HG02623 (cell line): Measurements from ENCODE around the gene TRABD2B.

Experiments used
- ATAC-seq: cut with Tn5 transposase; IDR thresholded peaks from one replicate; pipeline ENCODE4 v1.9.1; 2021; ENCODE audit warnings: moderate library complexity; ENCODE audit not compliant: unreplicated experiment

TRABD2B gene

DNA sequence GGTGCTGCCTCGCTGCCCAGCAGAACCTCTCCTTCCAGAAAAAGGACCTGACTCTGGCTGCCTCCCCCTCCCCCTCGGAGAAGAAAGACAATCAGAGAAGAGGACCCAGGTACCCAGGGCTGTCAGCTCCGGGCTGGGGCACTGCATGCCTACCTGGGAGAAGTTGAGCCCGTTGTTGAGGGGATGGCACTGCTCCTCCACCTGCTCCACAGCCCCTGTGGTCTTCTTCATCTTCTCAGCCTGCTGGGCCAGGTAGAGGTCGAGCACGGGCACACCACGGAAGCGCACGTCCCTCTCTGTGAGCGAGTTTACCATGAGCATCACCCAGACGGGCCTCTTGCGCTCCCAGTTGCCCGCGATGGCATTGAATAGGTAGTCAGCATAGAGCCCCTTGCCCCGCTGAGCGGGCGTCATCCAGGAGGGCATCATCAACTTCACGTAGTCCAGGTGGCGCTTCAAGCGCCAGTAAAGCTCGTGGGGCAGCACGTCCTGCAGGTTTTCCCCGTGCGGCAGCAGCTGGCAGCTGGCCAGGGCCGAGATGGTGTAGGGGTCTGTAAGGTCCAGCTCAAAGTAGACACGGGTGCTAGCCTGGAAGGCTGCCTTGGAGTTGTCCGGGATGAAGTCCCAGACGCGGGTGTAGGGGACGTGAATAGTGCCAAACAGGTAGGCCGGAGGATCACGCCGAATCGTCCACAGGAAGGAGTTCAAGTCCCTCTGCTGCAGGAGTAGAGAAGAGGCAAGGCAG lies 3.1 kb downstream of the TRABD2B start:
- ATAC-seq = no peak

DNA sequence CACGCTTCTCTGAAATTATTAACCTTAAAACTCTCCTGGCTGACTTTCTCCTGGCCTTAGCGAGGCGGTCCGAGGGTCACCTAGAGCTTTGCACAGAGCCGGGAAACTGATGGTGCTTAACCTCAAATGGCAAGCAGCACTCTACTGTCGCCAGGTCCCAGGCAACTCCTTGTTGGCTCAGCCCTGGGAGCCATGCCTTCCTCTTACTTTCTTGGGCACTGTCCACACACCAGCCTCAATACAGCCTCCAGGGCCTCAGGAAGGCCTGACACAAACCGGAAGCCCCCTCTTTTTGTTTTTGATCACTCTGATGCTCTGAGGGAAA lies 3.8 kb downstream of the TRABD2B start:
- no peak for ATAC-seq

DNA sequence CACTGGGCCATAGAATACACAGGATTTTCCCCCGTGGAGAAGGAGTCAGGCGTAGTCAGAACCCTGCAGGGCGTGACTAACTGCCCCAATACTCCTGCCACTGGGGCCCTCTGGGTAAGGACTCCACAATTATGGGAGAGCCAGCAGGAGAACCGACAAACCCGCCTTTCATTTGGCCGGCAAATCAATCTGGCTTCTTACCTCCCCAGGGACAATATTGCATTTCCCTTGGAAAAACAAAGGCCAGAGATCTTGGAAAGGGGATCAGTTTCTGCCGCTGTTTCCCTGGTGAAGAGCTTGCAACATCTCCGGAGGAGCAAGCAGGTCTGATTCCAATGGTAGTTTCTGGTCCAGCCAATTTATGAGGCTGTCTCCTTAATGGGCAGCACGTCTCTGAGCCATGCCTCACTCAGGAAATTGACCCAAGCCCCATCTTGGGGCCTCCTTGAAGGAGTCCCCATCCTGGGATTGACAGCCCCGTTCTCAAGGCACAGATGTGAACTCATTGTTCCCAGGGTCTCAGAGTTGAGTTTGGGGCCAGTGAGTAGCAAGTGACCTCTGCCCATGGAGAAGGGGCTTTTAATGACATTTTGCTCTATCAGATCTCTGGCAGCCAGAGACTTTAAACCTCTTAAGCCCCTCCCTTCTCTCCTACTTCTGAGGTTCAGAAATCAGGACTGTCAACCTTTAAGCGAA lies 4.3 kb downstream of the TRABD2B start:
- no peak for ATAC-seq

DNA sequence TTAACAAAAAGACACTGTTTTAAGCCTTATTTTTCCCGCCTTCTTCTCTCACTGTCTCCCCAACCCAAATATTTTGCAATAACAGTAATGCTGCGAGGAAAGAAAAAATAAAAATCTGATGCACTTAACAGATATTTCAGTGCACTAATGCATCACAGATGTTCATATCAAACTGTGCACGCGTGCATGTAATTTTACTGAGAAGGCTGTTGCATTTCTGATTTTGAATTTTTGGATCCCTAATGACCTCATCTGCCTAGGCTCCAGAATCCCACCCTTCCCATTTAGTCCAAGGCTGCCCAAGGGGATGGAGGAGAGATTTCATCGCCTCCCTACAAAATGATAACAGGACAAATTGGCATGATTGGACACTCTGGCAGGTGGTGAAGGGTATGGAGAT lies 5.5 kb downstream of the TRABD2B start:
- ATAC-seq = no peak

DNA sequence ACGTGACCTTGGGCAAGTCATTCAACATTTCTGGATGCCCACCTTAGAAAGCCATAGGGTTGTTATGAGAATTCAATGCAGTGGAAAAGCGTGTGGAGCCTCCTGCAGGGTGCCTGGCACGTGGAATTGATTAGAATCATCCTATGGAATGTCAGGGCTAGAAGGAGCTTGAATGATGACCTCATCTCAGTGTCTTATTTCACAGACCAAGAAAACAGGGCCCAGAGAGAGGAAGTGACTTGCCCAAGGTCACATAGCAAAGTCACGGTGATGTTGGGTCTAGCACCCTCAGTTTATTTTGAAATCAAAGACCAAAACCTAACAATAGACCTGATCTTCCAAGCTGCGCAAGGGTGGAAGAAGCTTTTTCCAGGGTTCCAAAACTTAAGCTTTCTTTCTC lies 6.0 kb downstream of the TRABD2B start:
- no peak for ATAC-seq

DNA sequence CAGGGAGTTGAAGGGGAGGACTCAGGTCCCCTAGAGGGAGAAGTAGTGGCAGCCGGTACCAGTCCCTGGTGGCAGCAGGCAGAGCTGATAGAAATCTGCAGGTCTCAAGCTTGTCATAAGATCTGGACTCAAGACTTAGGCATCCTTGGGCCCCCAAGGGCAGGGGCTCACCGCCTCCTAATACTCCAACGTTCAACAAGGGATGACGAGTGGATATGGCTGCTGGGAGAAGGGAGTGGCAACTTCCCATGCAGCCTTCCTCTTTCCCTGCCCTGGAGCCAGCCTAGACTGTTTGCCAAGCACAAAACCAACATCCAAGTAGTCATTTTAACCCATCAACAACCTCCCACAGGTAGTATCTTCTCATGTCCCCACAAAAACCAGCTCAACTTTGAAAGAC lies 6.9 kb downstream of the TRABD2B start:
- no peak for ATAC-seq

DNA sequence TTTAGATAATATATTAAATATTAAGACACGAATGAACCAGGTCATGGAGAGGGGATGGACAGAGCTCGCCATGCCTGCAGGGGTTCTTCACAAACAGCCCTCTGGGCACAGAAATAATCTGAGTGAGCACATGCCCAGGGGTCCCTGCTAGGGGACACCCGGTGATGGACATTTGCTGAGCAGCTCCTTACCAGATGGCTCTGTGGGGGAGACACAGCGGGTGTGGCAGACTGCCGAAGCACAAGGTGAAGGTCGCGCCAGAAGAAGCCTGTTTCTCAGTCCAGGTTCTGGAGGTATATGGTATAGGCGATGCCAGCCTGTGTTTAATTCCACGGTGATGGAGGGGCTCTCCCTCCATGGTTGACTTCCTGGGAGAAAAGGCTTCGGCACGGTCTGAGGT lies 9.6 kb downstream of the TRABD2B start:
- ATAC-seq = no peak

DNA sequence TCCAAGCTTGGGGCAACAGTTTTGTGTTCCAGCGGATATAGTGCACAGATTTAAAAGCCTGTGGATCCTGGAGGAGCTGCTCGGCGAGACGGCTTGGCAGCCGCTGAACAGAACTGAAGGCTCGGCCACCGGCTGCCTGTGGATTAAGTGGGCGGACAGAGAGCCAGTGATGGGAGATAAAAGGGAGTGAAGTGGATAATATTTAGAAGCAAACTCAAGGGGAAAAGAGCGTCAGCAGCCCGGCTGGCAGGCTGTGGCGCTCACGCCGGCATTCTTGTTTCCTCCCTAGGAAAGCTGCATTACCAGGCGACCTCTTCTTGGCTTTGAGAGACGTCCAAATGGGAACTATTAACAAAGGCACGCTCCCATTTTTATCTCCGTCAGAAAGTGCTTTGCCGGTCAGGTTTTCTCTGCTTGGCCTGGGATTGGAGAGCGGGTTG lies 10.4 kb downstream of the TRABD2B start:
- no peak for ATAC-seq

DNA sequence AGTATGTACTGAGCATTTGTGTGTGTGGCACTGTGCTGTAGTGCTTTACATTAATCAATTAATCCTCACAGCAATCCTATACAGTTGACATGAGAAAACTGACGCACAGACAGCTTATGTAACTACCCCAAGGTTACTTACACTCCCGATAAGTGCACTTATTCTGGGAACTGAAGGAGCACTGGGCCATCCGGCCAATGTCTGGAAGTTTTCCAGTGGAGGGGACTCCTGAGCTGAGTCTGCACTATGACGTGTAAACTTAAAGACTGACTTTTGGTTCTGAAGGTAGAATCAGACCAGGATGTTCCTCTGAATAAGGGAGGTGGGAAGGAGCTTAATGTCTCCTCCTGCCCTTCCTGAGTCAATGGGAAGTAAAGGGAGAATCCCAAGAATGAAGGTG lies 12.2 kb downstream of the TRABD2B start:
- ATAC-seq = no peak

DNA sequence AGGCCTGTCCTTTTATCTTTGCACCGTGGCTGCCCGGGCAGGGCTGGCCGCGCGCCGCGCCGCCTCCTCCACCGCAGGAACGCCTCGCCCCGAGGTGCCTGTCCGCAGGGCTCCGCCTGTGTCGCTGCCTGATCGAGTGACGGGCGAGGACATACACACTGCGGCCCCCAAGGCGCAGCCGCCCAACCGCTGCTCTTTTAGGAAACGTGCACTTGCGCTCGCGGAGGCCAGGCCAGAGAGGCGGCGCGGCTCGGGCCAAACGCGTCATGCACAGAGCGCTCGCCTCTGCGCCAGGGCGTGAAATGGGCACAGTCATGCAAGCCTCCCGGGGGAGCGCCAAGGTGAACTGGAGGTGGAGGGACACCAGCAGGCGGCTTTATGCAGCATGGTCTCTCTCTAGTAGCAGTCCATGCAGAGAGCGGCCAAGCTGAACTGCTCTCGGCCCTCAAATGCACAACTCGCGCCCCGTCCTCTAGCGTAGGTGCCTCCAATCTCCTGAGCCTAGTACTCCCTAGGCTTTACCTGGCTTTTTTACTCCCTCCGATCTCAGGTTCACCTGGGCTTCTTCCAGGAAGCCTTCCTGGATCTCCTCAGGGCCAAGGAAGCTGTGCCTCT lies 12.9 kb downstream of the TRABD2B start:
- ATAC-seq = no peak

DNA sequence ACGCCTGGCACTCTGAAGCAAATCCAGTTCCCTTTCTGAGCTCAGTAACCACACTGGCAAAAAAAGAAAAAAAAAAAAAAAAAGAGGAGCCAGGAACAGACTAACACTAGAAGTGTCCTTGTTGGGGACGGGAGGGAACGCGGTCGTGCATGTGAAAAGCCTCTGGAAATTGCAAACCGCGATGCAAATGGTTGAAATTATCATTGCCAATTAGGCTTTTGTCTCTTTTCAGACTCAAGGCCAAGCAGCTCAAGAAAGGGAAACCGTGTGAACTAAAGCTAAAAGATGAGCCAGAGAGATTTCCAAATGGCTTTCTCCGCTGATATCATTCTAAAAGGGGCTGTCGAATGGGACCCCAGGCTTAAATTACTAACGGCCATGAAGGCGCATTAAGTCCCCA lies 13.5 kb downstream of the TRABD2B start:
- no peak for ATAC-seq

DNA sequence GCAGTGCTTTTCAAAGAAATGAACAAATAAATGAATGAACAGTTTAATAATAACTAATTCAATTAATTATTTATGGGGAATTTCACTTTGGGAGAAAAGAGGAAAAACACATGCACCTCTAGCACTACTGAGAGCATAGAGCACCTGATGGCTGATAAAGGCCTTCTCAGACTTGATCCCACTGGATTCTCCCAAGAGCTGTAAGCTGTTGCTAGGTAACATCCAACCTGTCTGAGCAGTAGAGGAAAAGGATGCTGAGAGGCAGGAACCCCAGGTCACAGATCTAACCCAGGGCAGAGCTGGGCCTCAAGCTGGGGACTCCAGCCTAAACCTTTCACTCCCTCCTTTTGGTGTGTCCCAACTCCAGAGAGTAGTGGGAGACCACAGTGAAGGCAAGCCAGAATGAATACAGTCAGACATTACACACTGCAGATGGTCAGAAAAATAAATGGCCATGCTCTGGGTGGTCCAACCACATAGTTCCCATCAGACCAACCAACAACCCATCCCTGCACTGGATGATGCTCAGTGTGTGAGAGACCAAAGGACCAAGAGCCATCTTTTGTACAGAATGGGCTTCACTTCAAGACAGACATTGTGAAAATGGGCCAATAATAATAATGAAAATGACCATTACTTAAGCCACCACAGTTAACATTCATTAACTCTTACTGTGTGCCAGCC lies 15.4 kb downstream of the TRABD2B start:
- ATAC-seq = no peak

DNA sequence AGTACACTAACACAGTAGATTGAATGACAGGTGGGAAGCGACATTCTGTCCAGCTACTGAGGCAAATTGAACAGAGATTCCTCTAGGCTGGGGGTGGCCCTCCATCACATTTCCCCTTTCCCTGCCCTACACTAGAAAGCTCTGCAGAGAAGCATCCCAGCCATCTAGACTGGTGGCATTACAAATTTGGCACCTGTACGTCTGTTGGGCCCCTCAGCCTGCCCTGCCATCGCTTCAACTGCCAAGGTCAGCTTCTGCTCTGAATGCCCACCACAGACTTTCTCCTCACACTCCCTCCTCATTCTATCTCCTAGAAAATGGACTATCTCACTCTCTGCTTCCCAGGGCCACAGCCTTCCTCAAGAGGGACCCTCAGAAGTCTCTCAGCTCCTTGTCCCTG lies 16.7 kb downstream of the TRABD2B start:
- no peak for ATAC-seq

DNA sequence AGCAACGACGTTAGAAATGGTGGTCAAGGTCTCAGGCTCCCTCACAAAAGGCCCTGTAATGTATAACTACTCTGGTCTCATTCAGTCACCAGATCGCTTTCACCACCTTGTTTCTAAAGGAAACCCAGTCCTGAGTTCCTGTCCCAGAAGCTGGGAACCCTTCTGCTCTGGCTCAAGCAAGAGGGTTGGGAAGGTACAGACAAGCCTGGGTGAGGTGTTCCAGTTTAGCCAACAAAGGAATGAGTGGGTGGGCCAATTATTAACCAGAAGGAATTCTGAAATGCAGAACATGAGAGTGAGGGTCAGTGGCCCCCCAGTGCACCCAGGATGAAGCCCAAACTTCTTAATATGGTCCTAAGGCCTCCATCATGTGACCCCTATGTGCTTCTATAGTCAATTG lies 17.5 kb downstream of the TRABD2B start:
- no peak for ATAC-seq

DNA sequence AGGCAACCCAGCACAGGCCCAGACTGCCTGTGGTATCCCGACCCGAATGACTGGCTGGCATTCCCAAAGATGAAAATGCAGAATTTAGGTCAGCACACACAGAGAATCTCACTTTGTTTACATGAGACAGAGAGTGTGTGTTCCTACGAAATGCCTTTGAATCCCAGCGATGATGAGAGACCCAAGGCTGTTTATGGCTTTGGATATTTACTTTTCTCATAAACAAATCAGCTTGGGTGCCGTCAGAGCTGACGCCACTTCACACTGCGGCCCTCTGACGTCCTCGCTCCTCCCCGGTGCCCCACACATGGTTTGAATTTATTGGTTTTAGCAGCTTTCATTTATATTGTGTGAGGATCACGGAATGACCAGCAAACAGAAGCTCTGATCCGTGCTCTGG lies 18.7 kb downstream of the TRABD2B start:
- ATAC-seq = no peak

DNA sequence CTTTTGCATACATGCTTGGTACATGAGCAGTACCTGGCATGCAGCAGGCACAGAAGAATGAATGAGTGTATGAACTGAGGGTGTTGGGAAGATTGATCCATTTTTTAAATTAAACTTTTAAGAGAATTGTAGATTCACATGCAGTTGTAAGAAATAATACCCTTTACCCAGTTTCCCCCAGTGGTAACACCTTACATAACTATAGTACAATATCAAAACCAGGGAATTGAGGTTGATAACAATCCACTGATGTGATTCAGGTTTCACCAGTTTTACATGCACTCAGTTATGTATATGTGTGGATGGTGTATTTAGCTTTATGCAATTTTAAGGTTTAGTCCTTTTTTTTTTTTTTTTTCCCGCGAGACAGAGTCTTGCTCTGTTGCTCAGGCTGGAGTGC lies 20.5 kb downstream of the TRABD2B start:
- no peak for ATAC-seq

DNA sequence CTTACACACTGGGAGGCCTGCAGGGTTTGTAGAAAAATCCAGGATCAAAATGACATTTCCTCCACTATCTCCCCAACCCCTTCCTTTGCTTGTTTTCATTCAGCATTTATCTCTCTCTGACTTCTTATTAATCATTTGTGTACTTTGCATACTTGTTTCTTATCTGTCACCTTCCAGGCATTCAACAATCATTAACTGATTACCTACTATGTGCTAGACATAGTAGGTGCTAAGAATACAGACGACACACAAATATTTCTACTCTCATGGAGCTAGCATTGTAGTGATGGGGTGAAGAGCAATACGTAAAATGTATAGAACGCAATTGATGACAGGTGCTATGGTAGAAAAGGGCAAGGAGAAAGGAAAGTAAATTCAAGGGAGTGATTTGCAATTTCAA lies 20.9 kb downstream of the TRABD2B start:
- no peak for ATAC-seq

DNA sequence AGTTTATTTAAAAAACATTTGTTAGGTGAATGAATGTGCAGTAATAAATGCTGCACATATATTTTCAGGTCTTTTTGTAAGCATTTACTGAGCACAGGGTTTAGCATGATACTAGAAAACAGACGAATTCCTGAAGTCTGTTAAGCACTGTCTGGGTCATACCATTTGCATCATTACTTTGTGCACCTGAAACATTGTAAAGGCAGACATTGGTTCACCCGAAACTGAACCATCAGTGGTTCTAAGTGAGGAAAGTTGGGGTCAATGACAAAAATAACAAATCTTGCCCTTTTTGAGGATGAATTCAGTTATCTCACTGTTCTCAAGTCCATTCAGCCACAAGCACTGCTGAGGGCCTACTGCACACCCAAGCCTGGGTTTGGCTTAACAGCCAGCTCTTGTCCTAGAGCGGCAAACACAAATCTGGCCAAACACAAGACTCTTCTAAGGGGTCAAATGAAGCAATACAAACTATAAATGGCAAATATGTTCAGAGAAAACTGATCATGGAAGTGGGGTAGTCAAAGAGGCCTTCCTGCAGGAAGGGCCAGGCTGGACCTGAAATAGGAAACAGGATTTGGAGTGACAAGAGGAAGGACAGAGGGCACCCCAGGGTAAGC lies 21.8 kb downstream of the TRABD2B start:
- no peak for ATAC-seq

DNA sequence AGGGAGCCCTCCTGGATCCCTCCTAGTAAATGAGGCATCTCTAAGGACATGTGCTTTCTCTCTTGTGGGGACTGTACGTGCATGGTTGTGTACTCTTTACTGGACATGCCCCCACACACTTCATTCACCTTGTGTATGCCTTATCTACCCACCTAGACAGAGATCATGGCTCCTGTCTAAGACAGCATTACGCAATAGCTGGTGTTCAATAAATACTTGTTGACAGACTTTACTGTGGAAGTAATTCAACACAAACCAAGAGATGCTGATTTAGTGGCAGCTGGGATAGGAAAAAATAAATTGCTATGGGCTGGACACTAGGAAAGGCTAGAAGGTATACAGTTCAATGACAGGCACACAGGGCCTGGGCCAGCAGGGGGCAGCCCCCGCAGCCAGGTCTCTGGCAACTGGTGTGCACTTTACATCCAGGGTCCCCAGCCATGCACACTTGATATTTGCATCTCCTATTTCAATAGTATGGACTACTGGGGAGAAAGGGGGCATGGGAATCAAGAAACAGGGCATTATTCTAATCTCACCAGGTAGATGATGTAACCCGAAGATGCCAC lies 24.2 kb downstream of the TRABD2B start:
- no peak for ATAC-seq

DNA sequence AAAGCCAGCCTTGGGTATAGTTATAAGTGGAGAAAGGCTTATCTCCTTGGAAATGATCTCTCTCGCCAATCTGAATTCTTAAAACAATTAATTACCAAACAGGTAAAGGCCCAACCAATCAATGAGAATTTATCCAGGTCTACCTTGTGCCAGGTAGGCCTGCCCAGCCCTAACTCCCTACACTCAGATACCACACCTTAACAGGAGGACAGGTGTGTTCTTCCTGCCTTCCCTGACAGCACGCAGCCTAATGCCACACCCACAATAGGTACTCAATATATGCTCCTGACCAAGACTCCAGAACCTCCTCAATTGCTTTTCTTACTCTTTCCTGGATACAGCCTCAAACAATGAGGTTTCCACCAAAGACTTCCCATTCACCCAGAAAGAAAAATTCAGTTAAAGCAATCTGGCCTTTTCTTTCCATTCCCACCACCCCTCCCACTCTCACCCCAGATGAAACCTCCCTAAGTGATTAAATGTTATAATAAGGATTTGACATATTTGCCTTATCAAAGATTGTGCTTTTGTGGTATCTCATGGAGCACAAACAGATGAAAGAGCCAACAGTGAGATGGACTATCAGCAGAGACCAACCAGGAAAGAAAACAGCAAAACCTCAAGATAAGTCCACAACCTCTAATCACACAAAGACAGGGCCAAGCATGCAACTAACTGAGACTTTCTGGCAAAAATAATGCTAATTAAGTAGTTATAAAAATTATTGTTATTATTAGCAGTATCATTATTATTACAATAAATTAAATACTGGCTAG lies 25.6 kb downstream of the TRABD2B start:
- no peak for ATAC-seq
